HCT116 (cell line): ENCODE results near the gene DOLPP1.

ENCODE experiments used
- CEBPB ChIP-seq: IDR thresholded peaks from 2 replicates; pipeline ENCODE4 v1.6.1; 2012; ENCODE audit warnings: low read depth
- CTCF ChIP-seq, 3 experiments: fragments of 200-600 bp in 1 of 3; sonication (generic) in 1 of 3; IDR thresholded peaks in 2 of 3; conservative IDR thresholded peaks in 1 of 3; 2 replicates each; pipeline ENCODE4 v1.5.1; 2012 to 2017; ENCODE audit warnings: low read depth in 2 of 3, low read length in 2 of 3, antibody characterized with exemption in 1 of 3, borderline replicate concordance in 1 of 3, control low read depth in 1 of 3, mild to moderate bottlenecking in 1 of 3, mixed read lengths in 1 of 3, mixed run types in 1 of 3, moderate library complexity in 1 of 3; ENCODE audit not compliant: insufficient read depth in 1 of 3
- ELF1 ChIP-seq: IDR thresholded peaks from 2 replicates; pipeline ENCODE4 v1.6.1; 2012; ENCODE audit warnings: low read depth, borderline replicate concordance
- EZH2 ChIP-seq: fragments of 200-600 bp; sonication (generic); IDR thresholded peaks from 2 replicates; pipeline ENCODE4 v1.6.1; 2017; ENCODE audit warnings: antibody characterized with exemption, mixed run types
- FOSL1 ChIP-seq: IDR thresholded peaks from 2 replicates; pipeline ENCODE4 v1.6.1; 2012; ENCODE audit warnings: low read depth
- MAX ChIP-seq: IDR thresholded peaks from 2 replicates; pipeline ENCODE4 v1.6.1; 2012
- POLR2A ChIP-seq: IDR thresholded peaks from 2 replicates; pipeline ENCODE4 v1.7.0; 2011; ENCODE audit warnings: borderline replicate concordance; ENCODE audit not compliant: insufficient read depth, insufficient read length; ENCODE audit errors: extremely low read depth
- POLR2AphosphoS5 ChIP-seq: IDR thresholded peaks from 2 replicates; pipeline ENCODE4 v1.6.1; 2011; ENCODE audit warnings: mild to moderate bottlenecking, low read depth, low read length, moderate library complexity
- REST ChIP-seq: IDR thresholded peaks from 2 replicates; pipeline ENCODE4 v1.6.1; 2012; ENCODE audit warnings: low read depth
- SIN3A ChIP-seq: IDR thresholded peaks from 2 replicates; pipeline ENCODE4 v1.6.1; 2012; ENCODE audit warnings: low read depth
- SP1 ChIP-seq: IDR thresholded peaks from 2 replicates; pipeline ENCODE4 v1.6.1; 2012; ENCODE audit warnings: low read depth
- YY1 ChIP-seq: IDR thresholded peaks from 2 replicates; pipeline ENCODE4 v1.6.1; 2011; ENCODE audit warnings: low read length, low read depth, moderate library complexity, mild to moderate bottlenecking; ENCODE audit not compliant: insufficient replicate concordance; ENCODE audit errors: extremely low read depth
- ZFX ChIP-seq: fragments of 450-650 bp; IDR thresholded peaks from 2 replicates; pipeline ENCODE4 v1.6.1; 2017
- ZNF274 ChIP-seq: fragments of 200-500 bp; sonication (Bioruptor generic); IDR thresholded peaks from 2 replicates; pipeline ENCODE4 v1.6.1; 2014; ENCODE audit warnings: mild to moderate bottlenecking, low read depth, low read length, inconsistent platforms

- no peak for TF ChIP-seq SIN3A
- TF ChIP-seq CTCF (IDR thresholded peaks at IDR 0.05 in 2 of 3, conservative IDR thresholded peaks at IDR 0.05 in 1 of 3; ENCODE audit: borderline replicate concordance in 1 of 3, insufficient read depth in 1 of 3, low read depth in 2 of 3, low read length in 2 of 3): no peak
- no peak for TF ChIP-seq POLR2A
- no peak for TF ChIP-seq YY1
- TF ChIP-seq EZH2: no peak
- peak; percentile 29; the same call in 1 of the 2 replicates for TF ChIP-seq FOSL1
- TF ChIP-seq SP1: no peak
- TF ChIP-seq POLR2AphosphoS5: no peak
- TF ChIP-seq ZNF274: no peak
- no peak for TF ChIP-seq ZFX
- TF ChIP-seq CEBPB: no peak
- TF ChIP-seq REST: no peak
- TF ChIP-seq MAX: no peak
- TF ChIP-seq ELF1: no peak
These were observed 21.7 kb upstream of the DOLPP1 start for GRCh38 chr9:129058965-129059795.
